ENCODE data around the gene PLD1.

PLD1 gene

DNA sequence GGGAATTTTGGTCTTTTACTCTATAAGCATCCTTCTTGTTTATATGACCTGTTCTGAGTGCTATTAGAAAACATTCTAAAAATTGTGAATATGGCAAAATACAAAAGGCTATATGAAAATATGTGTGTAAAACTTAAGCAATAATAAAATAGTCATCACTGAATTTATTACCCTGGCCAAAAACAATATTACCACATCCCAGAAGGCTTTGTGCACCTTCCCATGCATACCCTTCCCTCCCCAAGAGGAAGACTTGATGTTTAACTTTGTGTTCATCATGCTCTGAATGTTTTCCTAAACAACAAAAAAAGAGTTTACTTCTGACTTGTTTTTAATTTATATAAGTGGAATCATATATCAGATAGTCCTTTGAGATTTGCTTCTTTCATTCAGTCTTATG lies 195.0 kb downstream of the PLD1 start:
- Histone ChIP-seq H3K36me3 (ENCODE audit: insufficient read depth, low read length) (no peaks in the 10 kb centered on the region; the same call in none of the 2 replicates), H3K9me3 (ENCODE audit: control insufficient read depth, insufficient read depth, low read length) (no peaks in the 10 kb centered on the region; the same call in 1 of the 2 replicates), H3K4me1 (ENCODE audit: insufficient read depth, low read length) (no peaks in the 10 kb centered on the region), H3K9ac (ENCODE audit: low read depth, low read length) (no peak overlapping the region)

DNA sequence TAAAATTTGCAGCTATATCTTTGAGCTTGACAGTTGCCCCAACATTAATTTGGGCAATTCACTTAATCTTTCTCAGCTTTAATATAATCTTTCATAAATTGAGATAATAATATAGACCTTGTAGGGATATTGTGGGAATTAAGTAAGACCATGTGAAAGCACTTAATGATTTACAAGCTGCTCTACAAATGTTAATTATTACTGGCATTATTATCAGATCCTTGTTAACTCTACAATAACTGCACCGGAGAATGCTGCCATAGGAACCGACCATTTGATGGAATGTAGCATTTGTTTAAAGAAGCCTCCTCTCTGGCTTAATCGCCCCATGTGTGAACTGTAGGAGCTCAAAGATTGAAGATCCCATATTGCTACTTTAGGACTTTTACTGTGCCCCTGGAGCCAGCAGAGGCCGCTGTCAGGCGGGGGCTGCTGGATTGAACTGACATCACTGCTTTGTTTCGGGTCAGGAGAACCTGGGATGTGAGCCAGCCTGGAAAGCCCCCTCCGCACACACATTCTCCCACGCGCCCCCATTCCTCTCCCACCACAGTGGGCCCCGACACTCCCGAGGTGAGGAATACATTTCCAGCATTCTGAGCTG lies 195.9 kb downstream of the PLD1 start:
- no peaks in the 10 kb centered on the region for H3K4me1 ChIP-seq (ENCODE audit: insufficient read depth, low read length)
- no peaks in the 10 kb centered on the region for H3K9me3 ChIP-seq (ENCODE audit: control insufficient read depth, insufficient read depth, low read length)
- H3K9ac ChIP-seq (ENCODE audit: low read depth, low read length) = no peak overlapping the region
- H3K36me3 ChIP-seq (ENCODE audit: insufficient read depth, low read length) = no peaks in the 10 kb centered on the region; the same call in none of the 2 replicates

DNA sequence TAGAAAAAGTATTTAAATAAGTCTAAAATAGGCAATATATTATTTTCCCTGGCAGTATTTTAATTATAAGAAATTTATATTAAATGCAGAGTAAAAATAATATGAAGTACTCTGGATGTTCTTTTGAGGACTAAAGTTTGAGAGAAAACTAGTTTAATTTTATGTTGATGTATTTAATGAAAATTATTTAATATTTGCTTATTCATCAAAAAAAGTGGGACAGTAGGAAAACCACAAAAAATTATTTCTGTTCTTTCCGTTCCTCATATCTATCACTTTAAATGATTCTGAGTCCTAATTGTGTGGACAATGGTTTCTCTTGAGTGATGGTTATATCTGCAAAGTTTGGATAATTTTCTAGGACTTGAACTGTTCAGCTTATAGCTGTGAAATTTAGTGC lies 202.8 kb downstream of the PLD1 start:
- Histone ChIP-seq H3K36me3 (ENCODE audit: insufficient read depth, low read length) (no peaks in the 10 kb centered on the region; the same call in 1 of the 2 replicates), H3K4me1 (ENCODE audit: insufficient read depth, low read length) (no peaks in the 10 kb centered on the region), H3K9me3 (ENCODE audit: control insufficient read depth, insufficient read depth, low read length) (no peaks in the 10 kb centered on the region), H3K9ac (ENCODE audit: low read depth, low read length) (no peak overlapping the region)

DNA sequence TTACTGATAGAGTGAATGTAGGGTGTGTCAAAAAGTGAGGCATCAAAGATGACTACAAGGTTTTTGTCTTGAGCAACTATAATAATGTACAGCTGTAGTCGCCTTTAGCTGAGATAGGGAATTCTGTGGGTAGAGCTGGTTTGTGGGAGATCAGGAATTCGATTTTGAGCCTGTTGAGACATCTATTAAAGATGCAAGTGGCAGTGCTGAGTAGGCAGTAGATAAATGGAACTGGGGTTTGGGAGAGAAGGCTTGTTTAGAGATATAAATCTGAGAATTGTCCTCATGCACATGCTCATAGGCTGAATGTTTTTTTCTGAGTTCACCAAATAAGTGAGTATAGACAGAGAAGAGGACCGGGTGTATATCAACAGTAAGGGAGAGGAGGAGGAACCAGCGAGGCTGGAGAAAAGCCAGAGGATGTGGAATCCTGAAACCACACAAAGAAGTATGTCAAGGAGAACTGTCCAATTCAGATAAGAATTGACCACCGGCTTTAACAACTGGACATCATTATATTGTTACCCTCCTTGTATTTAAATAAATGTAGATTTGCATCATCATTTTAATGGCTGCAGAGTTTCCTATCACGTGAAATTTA lies 204.0 kb downstream of the PLD1 start:
- Histone ChIP-seq H3K9me3 (ENCODE audit: control insufficient read depth, insufficient read depth, low read length) (no peaks in the 10 kb centered on the region), H3K4me1 (ENCODE audit: insufficient read depth, low read length) (no peaks in the 10 kb centered on the region), H3K36me3 (ENCODE audit: insufficient read depth, low read length) (no peaks in the 10 kb centered on the region; the same call in 1 of the 2 replicates), H3K9ac (ENCODE audit: low read depth, low read length) (no peak overlapping the region)

DNA sequence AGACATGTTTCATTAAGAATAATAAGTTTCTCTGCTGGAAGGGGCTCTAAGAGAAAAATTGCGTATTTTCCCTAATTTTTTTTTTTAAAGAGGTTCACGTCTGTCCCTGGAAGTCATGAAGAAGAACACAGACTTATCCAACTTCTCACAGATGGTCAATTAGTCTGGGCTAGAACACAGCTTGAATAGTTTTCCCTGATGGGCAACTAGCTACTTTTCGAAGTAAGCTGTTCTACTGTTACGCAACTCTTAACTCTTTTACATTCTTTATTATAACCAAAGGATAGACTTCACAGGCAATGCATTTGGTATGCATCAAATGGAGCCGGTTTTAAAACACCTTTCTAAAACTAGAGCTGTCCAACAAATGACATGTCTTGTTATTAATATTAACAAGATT lies 205.9 kb downstream of the PLD1 start:
- Histone ChIP-seq H3K9ac (ENCODE audit: low read depth, low read length) (no peak overlapping the region), H3K4me1 (ENCODE audit: insufficient read depth, low read length) (no peaks in the 10 kb centered on the region), H3K36me3 (ENCODE audit: insufficient read depth, low read length) (no peaks in the 10 kb centered on the region), H3K9me3 (ENCODE audit: control insufficient read depth, insufficient read depth, low read length) (no peaks in the 10 kb centered on the region)

DNA sequence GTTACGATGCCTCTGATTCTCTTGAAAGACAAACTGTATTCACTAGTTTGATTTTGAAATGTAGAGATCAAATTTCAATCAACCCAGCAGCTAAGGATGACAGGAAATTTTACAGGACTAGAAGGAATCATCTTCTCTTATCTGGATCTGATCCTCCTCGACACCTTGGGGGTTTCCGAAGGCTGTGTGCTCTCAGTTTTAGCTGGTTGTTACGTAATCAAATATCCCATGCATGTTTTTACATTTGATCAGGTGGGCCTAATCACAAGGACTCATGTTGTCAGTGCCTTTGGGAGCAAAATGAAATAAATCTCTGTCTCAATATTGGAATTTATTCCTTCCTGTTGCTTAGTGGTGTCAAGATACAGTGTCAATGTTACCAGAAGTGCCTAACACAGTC lies 208.2 kb downstream of the PLD1 start:
- no peaks in the 10 kb centered on the region for H3K4me1 ChIP-seq (ENCODE audit: insufficient read depth, low read length)
- H3K36me3 ChIP-seq (ENCODE audit: insufficient read depth, low read length) = no peaks in the 10 kb centered on the region
- no peak overlapping the region for H3K9ac ChIP-seq (ENCODE audit: low read depth, low read length)
- no peaks in the 10 kb centered on the region for H3K9me3 ChIP-seq (ENCODE audit: control insufficient read depth, insufficient read depth, low read length)

DNA sequence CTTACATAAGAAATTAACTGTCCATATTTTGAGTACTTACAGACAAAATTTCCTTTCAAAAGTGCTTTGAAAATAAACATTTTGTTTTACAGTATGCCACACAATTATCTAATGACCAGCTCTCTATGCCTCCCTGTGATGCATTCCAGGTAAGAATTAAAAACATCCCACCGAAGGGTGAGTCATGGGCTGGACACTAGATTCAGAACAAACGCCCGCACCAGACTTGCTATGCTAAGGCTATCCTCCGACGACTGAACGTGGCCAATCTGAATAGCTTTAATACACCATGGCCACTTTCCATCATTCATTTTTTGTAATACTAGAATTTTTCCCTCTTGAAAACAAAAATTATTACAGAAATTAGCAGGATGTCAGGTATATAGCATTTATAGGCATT lies 210.3 kb downstream of the PLD1 start:
- H3K4me1 ChIP-seq (ENCODE audit: insufficient read depth, low read length) = no peaks in the 10 kb centered on the region
- H3K9me3 ChIP-seq (ENCODE audit: control insufficient read depth, insufficient read depth, low read length) = no peaks in the 10 kb centered on the region
- no peaks in the 10 kb centered on the region for H3K36me3 ChIP-seq (ENCODE audit: insufficient read depth, low read length)
- H3K9ac ChIP-seq (ENCODE audit: low read depth, low read length) = no peak overlapping the region

DNA sequence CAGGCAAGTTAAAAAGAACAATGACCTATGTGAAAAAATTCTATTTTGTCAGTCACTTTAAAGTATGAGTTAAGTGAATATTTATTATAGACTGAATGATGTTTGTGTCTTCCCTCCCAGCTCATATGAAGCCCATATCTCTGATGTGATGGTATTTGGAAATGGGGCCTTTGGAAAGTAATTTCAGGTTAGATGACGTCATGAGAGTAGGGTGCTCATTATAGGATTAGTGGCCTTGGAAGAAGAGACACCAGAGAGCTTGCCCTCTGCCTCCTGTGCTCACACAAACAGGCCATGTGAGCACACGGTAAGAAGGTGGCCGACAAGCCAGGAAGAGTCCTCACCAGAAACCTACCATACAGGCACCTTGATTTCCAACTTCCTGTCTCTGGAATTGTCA lies 211.3 kb downstream of the PLD1 start:
- H3K9me3 ChIP-seq (ENCODE audit: control insufficient read depth, insufficient read depth, low read length) = no peaks in the 10 kb centered on the region
- no peaks in the 10 kb centered on the region for H3K4me1 ChIP-seq (ENCODE audit: insufficient read depth, low read length)
- H3K36me3 ChIP-seq (ENCODE audit: insufficient read depth, low read length) = no peaks in the 10 kb centered on the region
- no peak overlapping the region for H3K9ac ChIP-seq (ENCODE audit: low read depth, low read length)

DNA sequence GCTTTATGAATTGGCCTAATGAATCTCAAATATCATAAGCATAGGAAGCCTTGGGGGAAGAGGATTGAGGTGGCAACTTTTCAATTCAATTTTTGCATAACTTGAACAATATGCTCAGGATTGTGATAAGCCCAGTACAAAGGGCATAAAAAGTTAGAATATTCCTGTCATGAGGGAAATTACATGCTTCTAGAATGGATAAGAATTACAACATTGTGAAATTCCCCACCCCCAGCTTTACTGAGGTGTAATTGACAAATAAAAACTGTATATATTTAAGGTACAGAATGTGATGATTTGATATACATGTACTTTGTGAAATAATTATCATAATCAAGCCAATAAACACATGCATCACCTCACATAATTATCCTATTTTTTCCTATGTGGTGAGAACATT lies 217.5 kb downstream of the PLD1 start:
- Histone ChIP-seq H3K36me3 (ENCODE audit: insufficient read depth, low read length) (no peaks in the 10 kb centered on the region), H3K4me1 (ENCODE audit: insufficient read depth, low read length) (peaks cover 6% of the 10 kb centered on the region; the same call in 1 of the 2 replicates), H3K9me3 (ENCODE audit: control insufficient read depth, insufficient read depth, low read length) (no peaks in the 10 kb centered on the region), H3K9ac (ENCODE audit: low read depth, low read length) (no peak overlapping the region)

DNA sequence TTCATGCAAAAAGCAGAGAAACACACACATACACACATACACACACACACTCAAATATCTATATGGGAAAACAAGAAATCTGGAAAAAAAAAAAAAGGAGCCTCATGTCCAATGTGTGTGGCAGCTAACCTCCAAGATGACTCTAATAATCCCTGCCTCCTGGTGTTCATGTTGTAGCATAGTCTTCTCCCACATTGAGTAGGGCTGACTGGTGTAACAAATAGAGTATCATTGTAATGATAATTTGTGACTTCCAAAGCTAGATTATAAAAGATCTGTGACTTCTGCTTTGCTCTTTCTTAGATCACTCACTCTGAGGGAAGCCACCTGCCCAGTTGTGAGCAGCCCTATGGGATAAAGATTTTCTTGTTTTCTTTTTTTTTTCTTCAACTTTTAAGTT lies 219.2 kb downstream of the PLD1 start:
- Histone ChIP-seq H3K36me3 (ENCODE audit: insufficient read depth, low read length) (no peaks in the 10 kb centered on the region), H3K9ac (ENCODE audit: low read depth, low read length) (no peak overlapping the region), H3K9me3 (ENCODE audit: control insufficient read depth, insufficient read depth, low read length) (no peaks in the 10 kb centered on the region), H3K4me1 (ENCODE audit: insufficient read depth, low read length) (peaks cover 6% of the 10 kb centered on the region; the same call in 1 of the 2 replicates)

DNA sequence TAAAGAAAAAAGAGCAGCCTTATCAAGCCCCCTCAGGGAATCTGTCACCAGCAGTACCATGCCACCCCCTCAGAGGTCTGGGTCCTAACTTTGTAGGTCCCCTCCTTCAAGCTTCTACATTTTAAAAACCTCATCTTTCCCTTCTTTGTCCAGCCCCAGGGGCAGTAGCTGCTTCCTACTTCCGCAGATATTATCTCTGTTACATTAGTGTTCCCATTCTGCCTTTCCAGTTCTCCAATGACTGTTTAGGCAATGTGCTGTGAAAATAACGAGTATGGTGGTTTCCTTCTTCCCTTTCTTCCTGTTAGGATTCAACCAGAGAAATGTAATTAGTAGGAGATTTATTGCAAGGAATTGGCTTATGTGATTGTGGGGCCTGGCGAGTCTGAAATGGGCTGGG lies 224.0 kb downstream of the PLD1 start:
- Histone ChIP-seq H3K4me1 (ENCODE audit: insufficient read depth, low read length) (no peaks in the 10 kb centered on the region; the same call in 1 of the 2 replicates), H3K36me3 (ENCODE audit: insufficient read depth, low read length) (no peaks in the 10 kb centered on the region), H3K9ac (ENCODE audit: low read depth, low read length) (no peak overlapping the region), H3K9me3 (ENCODE audit: control insufficient read depth, insufficient read depth, low read length) (no peaks in the 10 kb centered on the region)

DNA sequence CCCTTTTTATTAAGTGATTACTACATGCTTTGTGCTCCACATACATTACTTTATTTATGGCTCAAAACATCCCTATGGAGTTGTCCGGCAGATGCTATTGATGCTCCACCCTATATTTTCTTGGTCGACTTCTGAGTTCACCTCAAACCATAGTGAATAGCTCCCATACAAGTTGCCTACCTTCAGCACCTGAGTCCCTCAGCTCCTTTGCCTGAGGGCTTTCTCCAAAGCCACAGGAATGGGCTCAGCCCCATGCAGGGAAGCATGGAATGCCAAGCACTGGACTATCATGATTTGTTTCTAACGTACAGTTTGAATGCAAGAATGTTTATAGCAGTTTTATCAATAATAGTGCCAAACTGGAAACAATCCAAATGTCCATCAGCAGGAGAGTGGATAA lies 225.2 kb downstream of the PLD1 start:
- H3K9ac ChIP-seq (ENCODE audit: low read depth, low read length) = no peak overlapping the region
- no peaks in the 10 kb centered on the region for H3K36me3 ChIP-seq (ENCODE audit: insufficient read depth, low read length)
- no peaks in the 10 kb centered on the region for H3K9me3 ChIP-seq (ENCODE audit: control insufficient read depth, insufficient read depth, low read length)
- no peaks in the 10 kb centered on the region; the same call in 1 of the 2 replicates for H3K4me1 ChIP-seq (ENCODE audit: insufficient read depth, low read length)

DNA sequence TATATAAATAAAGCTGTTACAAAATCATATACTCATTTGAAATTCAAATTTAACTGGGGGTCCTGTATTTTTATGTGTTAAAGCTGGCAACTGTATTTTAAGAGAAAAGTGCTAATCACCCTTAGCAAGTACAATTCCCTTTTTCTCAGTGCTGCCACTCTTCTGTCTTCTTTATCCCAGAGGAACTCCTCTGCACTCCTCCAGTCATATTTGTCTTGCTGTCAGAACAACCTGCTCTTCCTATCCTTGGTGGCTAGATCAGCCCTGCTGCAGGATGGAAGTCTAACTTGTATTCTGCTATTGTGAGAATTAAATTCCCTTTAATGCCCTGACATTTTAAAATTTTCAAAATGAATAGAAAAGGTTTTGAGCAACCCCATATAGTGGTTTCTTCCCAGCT lies 226.2 kb downstream of the PLD1 start:
- H3K4me1 ChIP-seq (ENCODE audit: insufficient read depth, low read length) = no peaks in the 10 kb centered on the region; the same call in 1 of the 2 replicates
- H3K36me3 ChIP-seq (ENCODE audit: insufficient read depth, low read length) = no peaks in the 10 kb centered on the region
- H3K9me3 ChIP-seq (ENCODE audit: control insufficient read depth, insufficient read depth, low read length) = no peaks in the 10 kb centered on the region
- H3K9ac ChIP-seq (ENCODE audit: low read depth, low read length) = no peak overlapping the region

DNA sequence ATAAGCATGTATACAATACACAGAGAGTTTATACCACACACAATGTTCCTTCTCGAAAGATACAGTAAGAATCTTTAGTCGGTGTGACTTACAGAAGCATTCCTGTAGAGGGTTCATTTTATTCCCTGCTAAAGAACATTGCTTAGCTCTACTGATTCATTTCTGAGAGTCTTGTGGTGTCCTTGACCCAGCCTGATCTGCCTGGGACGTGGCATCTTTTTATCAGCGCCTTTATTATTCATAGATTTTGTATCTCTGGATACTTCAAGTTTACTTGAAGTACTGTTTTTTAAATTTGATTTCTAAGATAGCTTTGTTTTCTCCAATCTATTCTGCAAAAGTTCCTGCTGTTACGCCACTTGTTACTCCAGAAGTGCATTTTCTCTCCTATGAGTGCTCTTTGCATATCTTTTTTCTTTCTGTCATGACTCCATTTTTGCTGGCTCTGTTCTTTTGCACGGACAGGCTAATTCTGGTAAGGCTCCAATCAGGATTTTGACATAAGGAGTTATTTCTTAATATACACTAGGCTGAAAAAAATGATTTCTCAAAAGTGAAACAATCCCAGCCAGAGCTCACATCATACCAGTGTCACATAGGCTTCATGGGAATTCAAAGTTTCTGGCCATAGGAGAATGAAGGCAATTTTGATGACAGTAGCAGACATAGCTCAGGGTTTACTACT lies 235.6 kb downstream of the PLD1 start:
- H3K36me3 ChIP-seq (ENCODE audit: insufficient read depth, low read length) = no peaks in the 10 kb centered on the region
- H3K9ac ChIP-seq (ENCODE audit: low read depth, low read length) = no peak overlapping the region
- H3K9me3 ChIP-seq (ENCODE audit: control insufficient read depth, insufficient read depth, low read length) = no peaks in the 10 kb centered on the region
- H3K4me1 ChIP-seq (ENCODE audit: insufficient read depth, low read length) = no peaks in the 10 kb centered on the region

DNA sequence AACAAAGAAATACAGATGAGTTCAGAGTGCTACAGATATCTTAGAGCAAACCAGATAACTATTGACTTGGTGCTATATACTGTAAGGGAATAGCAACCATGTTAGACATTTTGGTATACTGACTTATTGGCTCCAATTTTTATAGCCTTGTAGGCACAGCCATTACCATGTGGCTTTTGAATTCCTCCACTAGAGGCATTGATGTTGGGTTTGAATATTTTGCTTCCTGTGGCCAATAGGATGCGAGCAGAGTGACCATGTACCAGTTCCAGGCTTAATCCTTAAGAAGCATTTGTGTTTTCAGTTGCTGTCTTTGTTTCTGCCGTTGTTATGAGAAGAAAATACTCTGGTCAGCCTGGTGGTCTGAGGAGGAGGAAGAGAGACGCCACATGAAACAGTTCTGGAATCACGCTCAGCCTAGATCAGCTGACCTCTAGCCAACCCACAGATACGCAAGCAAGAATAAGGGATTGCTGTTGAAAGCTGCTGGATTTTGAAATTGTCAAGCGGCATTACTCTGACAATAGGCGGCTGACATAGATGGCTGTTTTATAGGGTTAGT lies 240.6 kb downstream of the PLD1 start:
- Histone ChIP-seq H3K9ac (ENCODE audit: low read depth, low read length) (no peak overlapping the region), H3K9me3 (ENCODE audit: control insufficient read depth, insufficient read depth, low read length) (no peaks in the 10 kb centered on the region), H3K4me1 (ENCODE audit: insufficient read depth, low read length) (no peaks in the 10 kb centered on the region), H3K36me3 (ENCODE audit: insufficient read depth, low read length) (no peaks in the 10 kb centered on the region)
